Keratinocyte (primary cell): ENCODE data around the gene GPR157.

Experiments
- CTCF ChIP-seq, 3 experiments: IDR thresholded peaks in 1 of 3; conservative IDR thresholded peaks in 1 of 3; optimal IDR thresholded peaks in 1 of 3; 2 replicates in 2 of 3; 3 replicates in 1 of 3; pipeline versions ENCODE3 to v1.5.1; 2011; ENCODE audit warnings: low read length in 3 of 3, mild to moderate bottlenecking in 3 of 3, moderate library complexity in 2 of 3, control low read depth in 1 of 3, inconsistent platforms in 1 of 3; ENCODE audit not compliant: insufficient read depth in 2 of 3; ENCODE audit errors: extremely low read depth in 1 of 3
- EZH2 ChIP-seq: IDR thresholded peaks from one replicate; pipeline ENCODE4 v1.6.1; 2012; ENCODE audit warnings: inconsistent platforms, mild to moderate bottlenecking, low read length, moderate library complexity

- TF ChIP-seq CTCF (optimal IDR thresholded peaks at IDR 0.05 in 1 of 3, IDR thresholded peaks at IDR 0.05 in 1 of 3, conservative IDR thresholded peaks at IDR 0.05 in 1 of 3; ENCODE audit: extremely low read depth in 1 of 3, insufficient read depth in 2 of 3, low read length in 3 of 3) = no peak
- TF ChIP-seq EZH2 = no peak
Measured at GRCh38 chr1:9095818-9096217, 33.1 kb downstream of the GPR157 start.
